Mesothelial cell of epicardium (in vitro differentiated cells): ENCODE data around the gene RUNX1. TPM values are rescaled to one million over a fixed set of nuclear protein-coding genes. Genes with fewer than 3 reads are reported as not detected.

ENCODE experiments used
- DNase-seq, 2 experiments: peaks; one replicate each; pipeline ENCODE4 v3.0.0; 2021; ENCODE audit warnings: low spot score in 2 of 2; ENCODE audit not compliant: unreplicated experiment in 2 of 2
- H3K27ac Mint-ChIP-seq: 2 replicates; pipeline ENCODE4 v1.8.0; 2021; ENCODE audit warnings: mixed read lengths
- H3K27me3 Mint-ChIP-seq: 2 replicates; pipeline ENCODE4 v1.8.0; 2021; ENCODE audit warnings: low read depth, mixed read lengths
- H3K36me3 Mint-ChIP-seq: 2 replicates; pipeline ENCODE4 v1.8.0; 2021; ENCODE audit warnings: mixed read lengths
- H3K4me1 Mint-ChIP-seq: 2 replicates; pipeline ENCODE4 v1.8.0; 2021; ENCODE audit warnings: mixed read lengths
- H3K4me3 Mint-ChIP-seq: 2 replicates; pipeline ENCODE4 v1.8.0; 2021; ENCODE audit warnings: mild to moderate bottlenecking, moderate library complexity, mixed read lengths
- H3K9me3 Mint-ChIP-seq: 2 replicates; pipeline ENCODE4 v1.8.0; 2021; ENCODE audit warnings: mixed read lengths
- CTCF ChIP-seq: fragments of 200-600 bp; sonication (generic); IDR thresholded peaks from one replicate; pipeline ENCODE4 v1.5.0; 2021; ENCODE audit warnings: antibody characterized with exemption; ENCODE audit not compliant: unreplicated experiment
- total RNA-seq: library from RNA; stranded (reverse); gene quantifications from 3 replicates; pipeline ENCODE4 v1.2.1, GENCODE V29; 2021

Gene RUNX1
- total RNA-seq, 1 donor from 2014 or later: 41.2 TPM

- no peaks in the 10 kb centered on the region for H3K27me3 Mint-ChIP-seq
- peaks cover 19% of the 10 kb centered on the region for H3K4me1 Mint-ChIP-seq
- H3K27ac Mint-ChIP-seq: no peak overlapping the region
- H3K4me3 Mint-ChIP-seq: no peak overlapping the region
- no peak for TF ChIP-seq CTCF
- no peaks in the 10 kb centered on the region for H3K36me3 Mint-ChIP-seq
- H3K9me3 Mint-ChIP-seq: no peaks in the 10 kb centered on the region
- no peak for DNase-seq
Observed at GRCh38 chr21:34904526-34905217, 144.4 kb downstream of the RUNX1 start.

GRCh38 chr21:34900376-34900775, 148.7 kb downstream of the RUNX1 start:
- H3K36me3 Mint-ChIP-seq: no peaks in the 10 kb centered on the region
- no peak overlapping the region for H3K27ac Mint-ChIP-seq
- H3K9me3 Mint-ChIP-seq: peaks cover 16% of the 10 kb centered on the region
- no peak overlapping the region for H3K4me3 Mint-ChIP-seq
- no peak for TF ChIP-seq CTCF
- peaks cover 7% of the 10 kb centered on the region for H3K27me3 Mint-ChIP-seq
- H3K4me1 Mint-ChIP-seq: peaks cover 7% of the 10 kb centered on the region
- DNase-seq: no peak

GRCh38 chr21:34899760-34900159, 149.3 kb downstream of the RUNX1 start:
- Mint-ChIP-seq H3K4me3 (no peak overlapping the region), H3K27me3 (peaks cover 12% of the 10 kb centered on the region), H3K36me3 (no peaks in the 10 kb centered on the region), H3K27ac (no peak overlapping the region), H3K9me3 (peaks cover 16% of the 10 kb centered on the region), H3K4me1 (peaks cover under 1% of the 10 kb centered on the region)
- DNase-seq: no peak
- no peak for TF ChIP-seq CTCF

- peaks cover 16% of the 10 kb centered on the region for H3K9me3 Mint-ChIP-seq
- DNase-seq: no peak
- no peak overlapping the region for H3K4me3 Mint-ChIP-seq
- no peak overlapping the region for H3K27ac Mint-ChIP-seq
- peaks cover 16% of the 10 kb centered on the region for H3K27me3 Mint-ChIP-seq
- no peaks in the 10 kb centered on the region for H3K36me3 Mint-ChIP-seq
- TF ChIP-seq CTCF: no peak
- H3K4me1 Mint-ChIP-seq: no peaks in the 10 kb centered on the region
Observed at GRCh38 chr21:34899302-34899701, 149.8 kb downstream of the RUNX1 start.

GRCh38 chr21:34897828-34898227, 151.3 kb downstream of the RUNX1 start:
- Mint-ChIP-seq H3K27me3 (peaks cover 29% of the 10 kb centered on the region), H3K4me1 (peaks cover 6% of the 10 kb centered on the region), H3K4me3 (no peak overlapping the region), H3K9me3 (peaks cover 16% of the 10 kb centered on the region), H3K36me3 (no peaks in the 10 kb centered on the region), H3K27ac (no peak overlapping the region)
- no peak for TF ChIP-seq CTCF
- DNase-seq: no peak
